Ishikawa (cell line): Measurements from ENCODE around the gene LTB4R2.

Experiments used
- CEBPB ChIP-seq: IDR thresholded peaks from 2 replicates; pipeline ENCODE4 v1.6.1; 2012
- CREB1 ChIP-seq: IDR thresholded peaks from 2 replicates; pipeline ENCODE4 v1.6.1; 2012; ENCODE audit warnings: low read depth
- EGR1 ChIP-seq: IDR thresholded peaks from 2 replicates; pipeline ENCODE4 v1.6.1; 2012
- EP300 ChIP-seq: IDR thresholded peaks from 2 replicates; pipeline ENCODE4 v1.6.1; 2012; ENCODE audit warnings: borderline replicate concordance
- FOXM1 ChIP-seq: IDR thresholded peaks from 2 replicates; pipeline ENCODE4 v1.6.1; 2012; ENCODE audit warnings: low read depth, borderline replicate concordance
- NFIC ChIP-seq: IDR thresholded peaks from 2 replicates; pipeline ENCODE4 v1.6.1; 2012
- RAD21 ChIP-seq: IDR thresholded peaks from 2 replicates; pipeline ENCODE4 v1.6.1; 2012; ENCODE audit warnings: low read depth
- TAF1 ChIP-seq: IDR thresholded peaks from 2 replicates; pipeline ENCODE4 v1.6.1; 2012; ENCODE audit warnings: low read depth, mild to moderate bottlenecking
- TCF12 ChIP-seq: IDR thresholded peaks from 2 replicates; pipeline ENCODE4 v1.6.1; 2012; ENCODE audit warnings: low read depth
- TEAD4 ChIP-seq: IDR thresholded peaks from 2 replicates; pipeline ENCODE4 v1.6.1; 2012
- YY1 ChIP-seq: IDR thresholded peaks from 2 replicates; pipeline ENCODE4 v1.6.1; 2012; ENCODE audit warnings: low read depth
- ZBTB7A ChIP-seq: IDR thresholded peaks from 2 replicates; pipeline ENCODE4 v1.6.1; 2012; ENCODE audit warnings: low read depth
- TF ChIP-seq, protein P1 (sequence below): IDR thresholded peaks from 2 replicates; pipeline ENCODE4 v1.6.1; 2012; ENCODE audit warnings: low read depth, mild to moderate bottlenecking
- TF ChIP-seq, protein P2 (sequence below): IDR thresholded peaks from 2 replicates; pipeline ENCODE4 v1.6.1; 2012
- TF ChIP-seq, protein P3 (sequence below): IDR thresholded peaks from 2 replicates; pipeline ENCODE4 v1.6.1; 2012

The LTB4R2 gene

DNA sequence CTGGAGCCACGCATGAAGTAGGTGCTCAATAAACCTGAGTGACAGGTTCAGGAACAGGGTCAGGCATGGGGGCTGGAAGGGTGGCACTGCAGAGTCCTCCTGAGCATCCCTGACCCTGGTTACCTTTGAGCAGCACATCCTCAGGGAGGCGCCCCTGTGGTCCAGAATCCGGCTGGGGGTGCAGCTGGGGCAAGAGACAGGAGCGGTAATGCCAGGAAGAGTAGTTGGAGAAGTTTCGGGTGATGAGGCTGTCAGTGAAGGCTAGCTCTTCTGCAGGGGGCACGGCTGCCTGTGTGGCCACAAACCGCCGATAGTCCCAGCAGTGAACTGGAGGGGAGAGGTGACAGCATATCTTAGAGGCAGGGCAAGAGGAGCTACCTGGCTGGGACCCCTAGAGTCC, 40.6 kb upstream of the LTB4R2 start:
- TF ChIP-seq YY1 (no peak), TAF1 (no peak), ZBTB7A (no peak), TCF12 (no peak), CREB1 (no peak), CEBPB (no peak)
- TF ChIP-seq, protein P1, sequence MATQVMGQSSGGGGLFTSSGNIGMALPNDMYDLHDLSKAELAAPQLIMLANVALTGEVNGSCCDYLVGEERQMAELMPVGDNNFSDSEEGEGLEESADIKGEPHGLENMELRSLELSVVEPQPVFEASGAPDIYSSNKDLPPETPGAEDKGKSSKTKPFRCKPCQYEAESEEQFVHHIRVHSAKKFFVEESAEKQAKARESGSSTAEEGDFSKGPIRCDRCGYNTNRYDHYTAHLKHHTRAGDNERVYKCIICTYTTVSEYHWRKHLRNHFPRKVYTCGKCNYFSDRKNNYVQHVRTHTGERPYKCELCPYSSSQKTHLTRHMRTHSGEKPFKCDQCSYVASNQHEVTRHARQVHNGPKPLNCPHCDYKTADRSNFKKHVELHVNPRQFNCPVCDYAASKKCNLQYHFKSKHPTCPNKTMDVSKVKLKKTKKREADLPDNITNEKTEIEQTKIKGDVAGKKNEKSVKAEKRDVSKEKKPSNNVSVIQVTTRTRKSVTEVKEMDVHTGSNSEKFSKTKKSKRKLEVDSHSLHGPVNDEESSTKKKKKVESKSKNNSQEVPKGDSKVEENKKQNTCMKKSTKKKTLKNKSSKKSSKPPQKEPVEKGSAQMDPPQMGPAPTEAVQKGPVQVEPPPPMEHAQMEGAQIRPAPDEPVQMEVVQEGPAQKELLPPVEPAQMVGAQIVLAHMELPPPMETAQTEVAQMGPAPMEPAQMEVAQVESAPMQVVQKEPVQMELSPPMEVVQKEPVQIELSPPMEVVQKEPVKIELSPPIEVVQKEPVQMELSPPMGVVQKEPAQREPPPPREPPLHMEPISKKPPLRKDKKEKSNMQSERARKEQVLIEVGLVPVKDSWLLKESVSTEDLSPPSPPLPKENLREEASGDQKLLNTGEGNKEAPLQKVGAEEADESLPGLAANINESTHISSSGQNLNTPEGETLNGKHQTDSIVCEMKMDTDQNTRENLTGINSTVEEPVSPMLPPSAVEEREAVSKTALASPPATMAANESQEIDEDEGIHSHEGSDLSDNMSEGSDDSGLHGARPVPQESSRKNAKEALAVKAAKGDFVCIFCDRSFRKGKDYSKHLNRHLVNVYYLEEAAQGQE = no peak
- TF ChIP-seq, protein P2, sequence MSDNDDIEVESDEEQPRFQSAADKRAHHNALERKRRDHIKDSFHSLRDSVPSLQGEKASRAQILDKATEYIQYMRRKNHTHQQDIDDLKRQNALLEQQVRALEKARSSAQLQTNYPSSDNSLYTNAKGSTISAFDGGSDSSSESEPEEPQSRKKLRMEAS = no peak
- TF ChIP-seq, protein P3, sequence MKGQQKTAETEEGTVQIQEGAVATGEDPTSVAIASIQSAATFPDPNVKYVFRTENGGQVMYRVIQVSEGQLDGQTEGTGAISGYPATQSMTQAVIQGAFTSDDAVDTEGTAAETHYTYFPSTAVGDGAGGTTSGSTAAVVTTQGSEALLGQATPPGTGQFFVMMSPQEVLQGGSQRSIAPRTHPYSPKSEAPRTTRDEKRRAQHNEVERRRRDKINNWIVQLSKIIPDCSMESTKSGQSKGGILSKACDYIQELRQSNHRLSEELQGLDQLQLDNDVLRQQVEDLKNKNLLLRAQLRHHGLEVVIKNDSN = no peak

DNA sequence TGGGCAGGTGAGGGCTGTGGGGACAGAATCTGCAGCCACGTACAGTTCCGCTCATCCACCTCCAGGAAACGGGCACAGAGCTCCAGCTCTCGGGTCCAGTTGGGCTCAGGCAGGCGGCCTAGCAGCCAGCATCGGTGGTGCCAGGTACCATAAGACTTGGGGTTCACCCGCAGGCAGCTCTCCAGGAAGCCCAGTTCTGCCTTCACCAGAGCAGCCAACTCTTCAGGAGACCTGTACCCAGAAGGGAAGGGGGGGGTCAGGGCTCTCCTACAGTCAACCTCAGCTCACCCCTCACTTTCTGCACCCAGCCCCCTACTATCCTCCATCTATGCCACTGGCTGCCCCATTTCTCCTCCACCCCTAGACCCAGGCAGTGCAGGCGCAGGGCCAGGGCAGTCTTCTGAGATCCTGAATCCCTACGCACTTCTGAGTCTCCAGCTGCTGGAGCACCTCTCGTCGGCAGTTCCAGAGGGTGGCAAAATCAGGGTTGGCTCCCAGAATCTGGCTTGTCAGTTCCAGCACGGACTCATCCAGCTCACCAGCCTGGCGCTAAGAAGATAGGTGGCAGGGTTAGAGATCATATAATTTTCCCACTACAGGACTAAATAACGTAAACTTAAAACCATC, 39.9 kb upstream of the LTB4R2 start:
- TF ChIP-seq NFIC = no peak
- no peak for TF ChIP-seq TCF12
- TF ChIP-seq YY1 = no peak
- TF ChIP-seq TAF1 = no peak
- TF ChIP-seq ZBTB7A = no peak
- TF ChIP-seq EP300 = no peak
- TF ChIP-seq, protein P1 = no peak
- no peak for TF ChIP-seq CREB1
- TF ChIP-seq, protein P2 = no peak
- TF ChIP-seq FOXM1 = no peak
- no peak for TF ChIP-seq EGR1
- TF ChIP-seq, protein P3 = no peak
- no peak for TF ChIP-seq TEAD4
- TF ChIP-seq CEBPB = no peak
- TF ChIP-seq RAD21 = no peak

DNA sequence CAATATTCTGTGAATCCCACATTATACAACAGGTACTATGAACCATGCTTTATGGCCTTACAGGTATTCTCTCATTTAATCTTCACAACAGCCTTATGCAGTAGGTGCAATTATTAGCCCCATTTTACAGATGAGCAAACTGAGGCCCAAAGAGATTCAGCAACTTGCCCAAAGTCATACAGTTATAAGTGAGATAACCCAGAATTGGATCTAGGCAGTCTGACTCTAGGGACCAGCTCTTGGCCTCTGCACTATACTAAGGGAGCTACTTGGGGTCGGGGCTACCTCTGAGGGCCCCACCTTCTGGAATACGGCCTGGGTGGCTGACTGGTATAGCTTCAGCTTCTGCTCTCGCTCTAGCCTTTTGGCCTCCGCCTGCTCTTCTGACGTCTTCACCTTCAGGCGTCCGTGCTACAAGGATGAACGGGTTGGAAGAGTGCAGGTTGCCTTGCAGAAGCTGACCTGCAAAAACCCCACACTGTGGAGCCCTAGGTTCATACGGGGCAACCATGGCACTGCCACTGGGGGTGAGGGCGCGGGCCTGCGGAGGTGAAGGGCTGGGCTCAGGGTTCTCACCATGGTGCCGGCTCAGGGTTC, 39.3 kb upstream of the LTB4R2 start:
- TF ChIP-seq NFIC (no peak), CREB1 (no peak), EP300 (no peak), RAD21 (no peak)

DNA sequence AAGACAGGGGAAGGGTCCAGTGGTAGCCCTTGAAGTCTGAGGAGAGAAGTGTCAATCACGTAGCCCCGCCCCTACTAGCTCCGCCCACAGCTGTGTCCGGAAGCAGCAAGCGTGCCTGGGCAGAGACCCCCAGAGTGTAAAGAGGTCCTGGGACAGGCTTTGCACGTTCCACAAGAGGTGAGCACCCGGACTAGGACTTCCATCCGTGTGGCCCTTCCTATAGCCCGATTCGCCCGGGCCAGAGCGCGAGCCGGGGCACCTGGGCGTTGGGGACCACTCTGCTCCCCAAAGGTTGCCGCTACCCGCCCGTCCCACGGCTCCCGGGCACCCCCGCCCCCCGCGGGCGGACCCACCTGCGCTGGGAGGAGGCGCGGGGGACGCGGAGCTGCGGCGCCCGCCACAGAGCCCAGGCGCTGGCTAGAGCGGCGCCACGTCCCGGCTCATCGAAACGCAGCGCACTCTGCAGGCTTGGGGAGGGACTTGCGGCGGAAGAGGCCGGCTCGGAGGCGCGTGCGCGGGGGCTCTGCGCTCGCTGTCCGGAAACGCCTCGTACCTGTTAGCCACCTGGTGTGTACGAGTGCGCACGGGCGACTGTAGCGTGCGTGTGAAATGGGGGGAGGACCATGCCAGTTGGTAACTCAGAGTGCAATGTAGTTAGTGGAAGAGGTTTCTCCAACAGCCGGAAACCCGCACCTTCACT, 38.7 kb upstream of the LTB4R2 start, which contains the start of gene RABGGTA:
Gene RABGGTA (minus strand): TSS at position 464 of the 700 bp plus-strand sequence. CDS start 482 bp downstream, outside the sequence.
- no peak; the same call in 1 of the 2 replicates for TF ChIP-seq NFIC
- TF ChIP-seq EP300 = no peak
- TF ChIP-seq FOXM1 = no peak
- no peak for TF ChIP-seq TEAD4
- TF ChIP-seq, protein P1 = no peak
- TF ChIP-seq CREB1 = no peak
- peak; percentile 19; the same call in 1 of the 2 replicates for TF ChIP-seq RAD21
- peak; percentile 71 for TF ChIP-seq TAF1
- TF ChIP-seq ZBTB7A = peak; percentile 56; the same call in 1 of the 2 replicates
- TF ChIP-seq YY1 = peak; percentile 44; the same call in 1 of the 2 replicates
- TF ChIP-seq, protein P3 = peak; percentile 48; the same call in 1 of the 2 replicates
- TF ChIP-seq TCF12 = peak; percentile 73; the same call in 1 of the 2 replicates
- TF ChIP-seq, protein P2 = peak; percentile 98
- TF ChIP-seq EGR1 = peak; percentile 38; the same call in 1 of the 2 replicates
- TF ChIP-seq CEBPB = no peak
